ENCODE measurements around the gene DNER.
A peak's percentile ranks its signal among the peaks of the same experiment; 100 is the strongest.
"Not testable (repeated sequence)": the region's sequence is repeated elsewhere in the genome, so short reads cannot be mapped to it uniquely, and the experiment has no call there.

Gene DNER

DNA sequence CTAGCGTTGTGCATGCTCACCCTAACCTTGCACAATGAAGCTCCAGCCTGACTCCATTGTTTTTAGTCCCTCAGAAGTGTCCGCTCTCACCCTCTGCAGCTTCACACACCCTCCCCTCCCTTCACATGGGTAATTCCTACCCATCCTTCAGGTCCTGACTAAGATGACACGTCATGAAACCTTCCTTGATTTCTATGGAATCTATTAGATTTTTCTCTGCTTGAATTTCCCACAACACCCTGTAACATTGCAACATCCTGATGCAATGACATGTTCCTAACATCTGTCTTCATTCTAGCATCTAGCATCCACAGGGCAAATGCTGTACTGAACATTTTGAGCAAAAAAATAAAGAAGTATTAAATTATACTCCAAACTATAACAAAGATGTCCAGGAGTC, 366.2 kb downstream of the DNER start:
- H3K4me1 ChIP-seq (ENCODE audit: control insufficient read depth, insufficient read depth, low read length) = no peaks in the 10 kb centered on the region
- no peak overlapping the region for H3K27ac ChIP-seq (ENCODE audit: low read length)
- no CpG with 5 or more reads among the region's 3 CpGs for whole genome bisulfite sequencing (ENCODE audit: insufficient coverage, insufficient read length)
- no peaks in the 10 kb centered on the region for H3K36me3 ChIP-seq (ENCODE audit: control insufficient read depth, insufficient read depth, low read length)
- no peaks in the 10 kb centered on the region for H3K9me3 ChIP-seq (ENCODE audit: control insufficient read depth, insufficient read depth, low read length)
- DNase-seq (ENCODE audit: low read depth, low spot score) = no peak
- H3K27me3 ChIP-seq (ENCODE audit: control insufficient read depth, insufficient read depth, low read length) = no peaks in the 10 kb centered on the region
- H3K4me3 ChIP-seq (ENCODE audit: low read length) = no peak overlapping the region

GRCh38 chr2:229346816-229347540, 367.4 kb downstream of the DNER start:
- WGBS (ENCODE audit: insufficient coverage, insufficient read length) = no CpG with 5 or more reads among the region's 4 CpGs
- H3K27ac ChIP-seq (ENCODE audit: low read length) = no peak overlapping the region

GRCh38 chr2:229344955-229345354, 369.4 kb downstream of the DNER start:
- H3K27me3 ChIP-seq (ENCODE audit: control insufficient read depth, insufficient read depth, low read length) = no peaks in the 10 kb centered on the region

More at GRCh38 chr2:229346816-229347540, 367.4 kb downstream of the DNER start:
- Histone ChIP-seq H3K9me3 (ENCODE audit: control insufficient read depth, insufficient read depth, low read length) (no peaks in the 10 kb centered on the region), H3K27me3 (ENCODE audit: control insufficient read depth, insufficient read depth, low read length) (no peaks in the 10 kb centered on the region), H3K36me3 (ENCODE audit: control insufficient read depth, insufficient read depth, low read length) (no peaks in the 10 kb centered on the region), H3K4me1 (ENCODE audit: control insufficient read depth, insufficient read depth, low read length) (no peaks in the 10 kb centered on the region), H3K4me3 (ENCODE audit: low read length) (no peak overlapping the region)
- DNase-seq (ENCODE audit: low read depth, low spot score) = no peak

DNA sequence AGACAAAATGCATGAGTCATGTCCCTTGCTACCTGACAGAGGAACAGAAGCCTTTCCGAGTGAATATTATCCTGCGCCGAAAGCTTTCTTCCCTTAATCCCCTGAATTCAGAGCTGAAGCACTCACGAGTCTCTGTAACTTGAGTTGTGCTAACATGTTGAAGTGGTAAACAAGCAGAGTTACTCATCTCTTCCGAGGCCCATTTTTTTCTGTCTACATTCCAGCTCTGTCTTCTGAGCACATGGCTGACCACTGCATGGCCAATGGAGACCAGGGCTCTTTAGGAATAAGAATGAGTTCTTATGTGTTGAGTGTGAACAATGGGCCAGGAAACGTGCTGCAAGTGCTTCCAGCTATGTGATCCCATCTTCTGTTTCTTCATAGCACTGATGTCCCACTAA, 370.2 kb downstream of the DNER start:
- H3K4me3 ChIP-seq (ENCODE audit: low read length) = no peak overlapping the region
- no peaks in the 10 kb centered on the region for H3K4me1 ChIP-seq (ENCODE audit: control insufficient read depth, insufficient read depth, low read length)
- WGBS (ENCODE audit: insufficient coverage, insufficient read length) = no CpG with 5 or more reads among the region's 6 CpGs
- H3K9me3 ChIP-seq (ENCODE audit: control insufficient read depth, insufficient read depth, low read length) = no peaks in the 10 kb centered on the region
- H3K36me3 ChIP-seq (ENCODE audit: control insufficient read depth, insufficient read depth, low read length) = no peaks in the 10 kb centered on the region
- H3K27ac ChIP-seq (ENCODE audit: low read length) = no peak overlapping the region
- no peak for DNase-seq (ENCODE audit: low read depth, low spot score)
- H3K27me3 ChIP-seq (ENCODE audit: control insufficient read depth, insufficient read depth, low read length) = no peaks in the 10 kb centered on the region

More at GRCh38 chr2:229344955-229345354, 369.4 kb downstream of the DNER start:
- Histone ChIP-seq H3K27ac (ENCODE audit: low read length) (no peak overlapping the region), H3K4me1 (ENCODE audit: control insufficient read depth, insufficient read depth, low read length) (no peaks in the 10 kb centered on the region), H3K9me3 (ENCODE audit: control insufficient read depth, insufficient read depth, low read length) (no peaks in the 10 kb centered on the region), H3K4me3 (ENCODE audit: low read length) (no peak overlapping the region), H3K36me3 (ENCODE audit: control insufficient read depth, insufficient read depth, low read length) (no peaks in the 10 kb centered on the region)
- no CpG with 5 or more reads among the region's 4 CpGs for WGBS (ENCODE audit: insufficient coverage, insufficient read length)
- DNase-seq (ENCODE audit: low read depth, low spot score) = no peak

GRCh38 chr2:229343661-229344060, 370.7 kb downstream of the DNER start:
- no peaks in the 10 kb centered on the region for H3K36me3 ChIP-seq (ENCODE audit: control insufficient read depth, insufficient read depth, low read length)
- no CpG with 5 or more reads among the region's 3 CpGs for WGBS (ENCODE audit: insufficient coverage, insufficient read length)
- H3K27ac ChIP-seq (ENCODE audit: low read length) = no peak overlapping the region
- DNase-seq (ENCODE audit: low read depth, low spot score) = no peak
- H3K9me3 ChIP-seq (ENCODE audit: control insufficient read depth, insufficient read depth, low read length) = no peaks in the 10 kb centered on the region
- no peak overlapping the region for H3K4me3 ChIP-seq (ENCODE audit: low read length)
- no peaks in the 10 kb centered on the region for H3K4me1 ChIP-seq (ENCODE audit: control insufficient read depth, insufficient read depth, low read length)
- H3K27me3 ChIP-seq (ENCODE audit: control insufficient read depth, insufficient read depth, low read length) = no peaks in the 10 kb centered on the region

DNA sequence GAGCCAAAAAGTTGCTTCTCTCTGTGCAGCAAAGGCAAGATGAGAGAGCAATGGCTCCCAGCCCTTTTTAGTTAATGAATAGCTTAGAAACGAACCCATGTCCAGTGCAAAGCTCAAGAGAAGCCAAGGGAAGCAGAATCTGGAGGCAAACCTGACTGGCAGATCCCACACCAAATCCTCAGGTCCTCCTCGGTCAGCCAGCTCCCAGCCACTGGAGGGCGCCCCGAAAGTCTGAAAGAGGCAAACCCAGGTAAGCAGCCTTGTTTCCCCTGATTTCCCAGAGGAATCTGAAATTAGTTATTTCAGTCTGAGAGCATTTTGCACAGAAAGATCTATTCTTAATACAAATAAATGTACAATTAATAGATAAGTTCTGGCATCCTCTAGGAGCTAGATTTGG, 372.0 kb downstream of the DNER start:
- Histone ChIP-seq H3K36me3 (ENCODE audit: control insufficient read depth, insufficient read depth, low read length) (no peaks in the 10 kb centered on the region), H3K4me1 (ENCODE audit: control insufficient read depth, insufficient read depth, low read length) (no peaks in the 10 kb centered on the region), H3K27me3 (ENCODE audit: control insufficient read depth, insufficient read depth, low read length) (no peaks in the 10 kb centered on the region), H3K9me3 (ENCODE audit: control insufficient read depth, insufficient read depth, low read length) (no peaks in the 10 kb centered on the region), H3K27ac (ENCODE audit: low read length) (no peak overlapping the region), H3K4me3 (ENCODE audit: low read length) (no peak overlapping the region)
- DNase-seq (ENCODE audit: low read depth, low spot score) = peak; percentile 27
- no CpG with 5 or more reads among the region's 4 CpGs for WGBS (ENCODE audit: insufficient coverage, insufficient read length)

- Histone ChIP-seq H3K27me3 (ENCODE audit: control insufficient read depth, insufficient read depth, low read length) (no peaks in the 10 kb centered on the region), H3K4me3 (ENCODE audit: low read length) (no peak overlapping the region), H3K4me1 (ENCODE audit: control insufficient read depth, insufficient read depth, low read length) (no peaks in the 10 kb centered on the region), H3K9me3 (ENCODE audit: control insufficient read depth, insufficient read depth, low read length) (no peaks in the 10 kb centered on the region), H3K27ac (ENCODE audit: low read length) (no peak overlapping the region), H3K36me3 (ENCODE audit: control insufficient read depth, insufficient read depth, low read length) (no peaks in the 10 kb centered on the region)
- no peak for DNase-seq (ENCODE audit: low read depth, low spot score)
- WGBS (ENCODE audit: insufficient coverage, insufficient read length) = no CpG with 5 or more reads among the region's 8 CpGs
These were observed 374.1 kb downstream of the DNER start for GRCh38 chr2:229340086-229340760.

- H3K36me3 ChIP-seq (ENCODE audit: control insufficient read depth, insufficient read depth, low read length) = no peaks in the 10 kb centered on the region
- H3K9me3 ChIP-seq (ENCODE audit: control insufficient read depth, insufficient read depth, low read length) = no peaks in the 10 kb centered on the region
- H3K4me1 ChIP-seq (ENCODE audit: control insufficient read depth, insufficient read depth, low read length) = no peaks in the 10 kb centered on the region
- no peak for DNase-seq (ENCODE audit: low read depth, low spot score)
- WGBS (ENCODE audit: insufficient coverage, insufficient read length) = no CpG with 5 or more reads among the region's 5 CpGs
- no peak overlapping the region for H3K27ac ChIP-seq (ENCODE audit: low read length)
- H3K27me3 ChIP-seq (ENCODE audit: control insufficient read depth, insufficient read depth, low read length) = no peaks in the 10 kb centered on the region
- no peak overlapping the region for H3K4me3 ChIP-seq (ENCODE audit: low read length)
These were observed 374.7 kb downstream of the DNER start for GRCh38 chr2:229339618-229340017.

GRCh38 chr2:229339171-229339570, 375.2 kb downstream of the DNER start:
- DNase-seq (ENCODE audit: low read depth, low spot score); H3K36me3 ChIP-seq (ENCODE audit: control insufficient read depth, insufficient read depth, low read length); H3K4me1 ChIP-seq (ENCODE audit: control insufficient read depth, insufficient read depth, low read length); H3K27me3 ChIP-seq (ENCODE audit: control insufficient read depth, insufficient read depth, low read length); H3K9me3 ChIP-seq (ENCODE audit: control insufficient read depth, insufficient read depth, low read length); H3K4me3 ChIP-seq (ENCODE audit: low read length); H3K27ac ChIP-seq (ENCODE audit: low read length): not testable (repeated sequence)
- WGBS (ENCODE audit: insufficient coverage, insufficient read length) = no CpG with 5 or more reads among the region's 4 CpGs

GRCh38 chr2:229335877-229336346, 378.4 kb downstream of the DNER start:
- H3K4me1 ChIP-seq (ENCODE audit: control insufficient read depth, insufficient read depth, low read length) = 0 out of 2 replicates have a peak, but pooled peaks cover 1% of the 10 kb centered on the region
- no peaks in the 10 kb centered on the region for H3K27me3 ChIP-seq (ENCODE audit: control insufficient read depth, insufficient read depth, low read length)
- DNase-seq (ENCODE audit: low read depth, low spot score) = no peak
- no peaks in the 10 kb centered on the region for H3K9me3 ChIP-seq (ENCODE audit: control insufficient read depth, insufficient read depth, low read length)
- H3K4me3 ChIP-seq (ENCODE audit: low read length) = no peak overlapping the region
- WGBS (ENCODE audit: insufficient coverage, insufficient read length) = no CpG with 5 or more reads among the region's 7 CpGs
- H3K27ac ChIP-seq (ENCODE audit: low read length) = no peak overlapping the region
- H3K36me3 ChIP-seq (ENCODE audit: control insufficient read depth, insufficient read depth, low read length) = no peaks in the 10 kb centered on the region
